ENCODE measurements around the gene TRABD2B.

TRABD2B gene

DNA sequence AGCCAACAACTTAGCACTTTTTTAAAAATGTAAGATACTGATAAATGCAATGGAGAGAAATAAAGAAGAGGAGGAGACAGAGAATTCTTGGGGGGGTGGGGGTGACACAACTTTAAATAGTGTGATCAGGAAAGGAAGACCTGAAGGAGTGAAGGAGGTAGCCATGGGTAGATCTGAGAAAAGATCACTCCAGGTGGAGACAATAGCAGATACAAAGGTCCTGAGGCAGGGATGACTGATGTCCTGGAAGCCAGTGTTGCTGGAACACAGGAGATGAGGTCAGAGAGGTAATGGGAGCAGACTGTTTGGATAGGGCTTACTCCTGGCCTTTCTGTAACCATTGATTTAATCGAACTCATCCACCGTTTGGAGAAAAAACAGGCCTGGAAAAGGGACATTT, 24.6 kb upstream of the TRABD2B start:
- H3K4me1 ChIP-seq (ENCODE audit: control insufficient read depth, low read length), result no peaks in the 10 kb centered on the region
- no peaks in the 10 kb centered on the region for H3K79me2 ChIP-seq (ENCODE audit: control insufficient read depth, low read length)
- H3K27ac ChIP-seq (ENCODE audit: low read depth, low read length), result no peak overlapping the region
- H3K4me3 ChIP-seq (ENCODE audit: low read length), result no peak overlapping the region
- H3K4me2 ChIP-seq (ENCODE audit: low read length), result no peak overlapping the region
- H4K20me1 ChIP-seq (ENCODE audit: control insufficient read depth, insufficient read depth, low read depth, low read length), result no peaks in the 10 kb centered on the region
- H3K27me3 ChIP-seq (ENCODE audit: control insufficient read depth, low read length), result 0 out of 2 replicates have a peak, but pooled peaks cover 2% of the 10 kb centered on the region
- H3K9me2 ChIP-seq (replicated peaks; ENCODE audit: control insufficient read depth, low read length), result no peaks in the 10 kb centered on the region
- H3F3A ChIP-seq (ENCODE audit: control insufficient read depth, insufficient read depth), result no peaks in the 10 kb centered on the region
- TF ChIP-seq, protein P1, sequence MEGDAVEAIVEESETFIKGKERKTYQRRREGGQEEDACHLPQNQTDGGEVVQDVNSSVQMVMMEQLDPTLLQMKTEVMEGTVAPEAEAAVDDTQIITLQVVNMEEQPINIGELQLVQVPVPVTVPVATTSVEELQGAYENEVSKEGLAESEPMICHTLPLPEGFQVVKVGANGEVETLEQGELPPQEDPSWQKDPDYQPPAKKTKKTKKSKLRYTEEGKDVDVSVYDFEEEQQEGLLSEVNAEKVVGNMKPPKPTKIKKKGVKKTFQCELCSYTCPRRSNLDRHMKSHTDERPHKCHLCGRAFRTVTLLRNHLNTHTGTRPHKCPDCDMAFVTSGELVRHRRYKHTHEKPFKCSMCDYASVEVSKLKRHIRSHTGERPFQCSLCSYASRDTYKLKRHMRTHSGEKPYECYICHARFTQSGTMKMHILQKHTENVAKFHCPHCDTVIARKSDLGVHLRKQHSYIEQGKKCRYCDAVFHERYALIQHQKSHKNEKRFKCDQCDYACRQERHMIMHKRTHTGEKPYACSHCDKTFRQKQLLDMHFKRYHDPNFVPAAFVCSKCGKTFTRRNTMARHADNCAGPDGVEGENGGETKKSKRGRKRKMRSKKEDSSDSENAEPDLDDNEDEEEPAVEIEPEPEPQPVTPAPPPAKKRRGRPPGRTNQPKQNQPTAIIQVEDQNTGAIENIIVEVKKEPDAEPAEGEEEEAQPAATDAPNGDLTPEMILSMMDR (IDR thresholded peaks at IDR 0.05; ENCODE audit: low read depth, low read length, poor library complexity, severe bottlenecking), result no peak
- no peak for TF ChIP-seq EZH2phosphoT487 (IDR thresholded peaks at IDR 0.05; ENCODE audit: borderline replicate concordance, low read length)
- H3K9me3 ChIP-seq (ENCODE audit: control insufficient read depth, insufficient read depth, low read length), result no peaks in the 10 kb centered on the region
- no peaks in the 10 kb centered on the region for H3K36me3 ChIP-seq (ENCODE audit: control insufficient read depth, low read length)

DNA sequence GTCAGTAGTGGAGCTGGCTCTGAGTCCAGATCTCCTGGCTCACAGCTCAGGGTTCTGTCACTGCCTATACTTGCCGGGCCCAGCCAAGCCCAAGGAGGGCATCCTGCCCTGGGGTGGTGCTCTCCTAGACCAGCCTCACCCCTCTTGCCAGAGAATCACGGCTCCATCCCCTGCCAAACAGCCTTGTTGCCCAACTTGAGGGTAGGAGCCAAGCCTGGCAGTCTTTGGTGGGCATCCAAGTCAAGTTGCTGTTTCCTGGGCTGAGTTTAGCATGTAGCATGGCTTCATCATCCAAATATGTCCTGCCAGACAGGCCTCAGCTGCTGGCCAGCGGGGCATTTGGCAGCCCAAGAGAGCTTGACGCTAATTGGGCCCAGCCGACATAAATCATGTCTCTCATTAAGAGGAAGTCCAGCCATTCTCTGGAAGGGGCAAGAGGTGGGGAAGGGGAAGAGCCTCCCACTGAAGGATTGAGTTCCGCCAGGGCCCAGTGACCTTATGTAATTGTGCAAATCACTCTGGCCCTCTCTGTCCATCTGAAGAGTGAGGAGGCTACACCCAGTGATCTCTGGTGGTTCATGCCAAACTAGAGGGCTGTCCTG, 22.6 kb upstream of the TRABD2B start:
- Histone ChIP-seq H3K9me2 (replicated peaks; ENCODE audit: control insufficient read depth, low read length) (no peaks in the 10 kb centered on the region), H3K27me3 (ENCODE audit: control insufficient read depth, low read length) (0 out of 2 replicates have a peak, but pooled peaks cover 2% of the 10 kb centered on the region), H3K27ac (ENCODE audit: low read depth, low read length) (no peak overlapping the region), H3F3A (ENCODE audit: control insufficient read depth, insufficient read depth) (no peaks in the 10 kb centered on the region), H4K20me1 (ENCODE audit: control insufficient read depth, insufficient read depth, low read depth, low read length) (no peaks in the 10 kb centered on the region), H3K9me3 (ENCODE audit: control insufficient read depth, insufficient read depth, low read length) (no peaks in the 10 kb centered on the region), H3K4me3 (ENCODE audit: low read length) (no peak overlapping the region), H3K36me3 (ENCODE audit: control insufficient read depth, low read length) (no peaks in the 10 kb centered on the region), H3K79me2 (ENCODE audit: control insufficient read depth, low read length) (no peaks in the 10 kb centered on the region), H3K4me2 (ENCODE audit: low read length) (no peak overlapping the region), H3K4me1 (ENCODE audit: control insufficient read depth, low read length) (no peaks in the 10 kb centered on the region)
- TF ChIP-seq, protein P1 (IDR thresholded peaks at IDR 0.05; ENCODE audit: low read depth, low read length, poor library complexity, severe bottlenecking), result no peak
- no peak for TF ChIP-seq EZH2phosphoT487 (IDR thresholded peaks at IDR 0.05; ENCODE audit: borderline replicate concordance, low read length)

DNA sequence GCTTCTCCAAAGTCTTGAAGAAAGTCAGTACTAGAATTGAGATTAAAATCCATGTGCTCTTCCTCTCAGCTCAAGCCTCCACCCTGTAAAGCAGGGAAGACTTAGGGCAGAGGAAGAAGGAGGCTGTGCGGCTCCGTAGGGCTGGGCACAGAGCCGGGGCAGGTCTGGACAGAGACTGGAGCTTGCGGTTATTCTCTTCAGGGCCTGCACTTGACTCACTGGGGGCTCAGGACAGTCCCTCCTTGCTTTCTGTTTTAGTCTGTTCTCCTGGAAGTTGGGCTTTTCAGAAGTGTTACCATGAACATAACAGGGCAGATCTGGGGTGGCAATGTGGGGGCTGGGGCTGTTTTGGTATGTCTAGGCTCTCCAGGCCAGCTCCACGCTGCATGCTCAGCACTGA, 21.6 kb upstream of the TRABD2B start:
- Histone ChIP-seq H3K36me3 (ENCODE audit: control insufficient read depth, low read length) (no peaks in the 10 kb centered on the region), H3K4me2 (ENCODE audit: low read length) (no peak overlapping the region), H3K79me2 (ENCODE audit: control insufficient read depth, low read length) (no peaks in the 10 kb centered on the region), H3K27me3 (ENCODE audit: control insufficient read depth, low read length) (0 out of 2 replicates have a peak, but pooled peaks cover 2% of the 10 kb centered on the region), H3K4me3 (ENCODE audit: low read length) (no peak overlapping the region), H3K9me3 (ENCODE audit: control insufficient read depth, insufficient read depth, low read length) (no peaks in the 10 kb centered on the region), H3K9me2 (replicated peaks; ENCODE audit: control insufficient read depth, low read length) (no peaks in the 10 kb centered on the region), H3F3A (ENCODE audit: control insufficient read depth, insufficient read depth) (no peaks in the 10 kb centered on the region), H3K4me1 (ENCODE audit: control insufficient read depth, low read length) (no peaks in the 10 kb centered on the region), H3K27ac (ENCODE audit: low read depth, low read length) (no peak overlapping the region), H4K20me1 (ENCODE audit: control insufficient read depth, insufficient read depth, low read depth, low read length) (no peaks in the 10 kb centered on the region)
- TF ChIP-seq, protein P1 (IDR thresholded peaks at IDR 0.05; ENCODE audit: low read depth, low read length, poor library complexity, severe bottlenecking), result no peak
- no peak for TF ChIP-seq EZH2phosphoT487 (IDR thresholded peaks at IDR 0.05; ENCODE audit: borderline replicate concordance, low read length)
